Activated CD8-positive, alpha-beta memory T cell treated with anti-CD3 and anti-CD28 coated beads, Interleukin-2, amount 10 ng/mL, durations not matched to agents 7 days and 5 days (primary cell): Measurements from ENCODE around the gene NUDT14. TPM values are rescaled to one million over a fixed set of nuclear protein-coding genes. Genes with fewer than 3 reads are reported as not detected.

ENCODE experiments used
- ATAC-seq: fragments of 150-1000 bp; cut with Tn5 transposase; one replicate; pipeline ENCODE4 v1.10.0; 2021; ENCODE audit warnings: moderate library complexity
- CTCF ChIA-PET: fragments of 350-600 bp; sonication (Branson Sonifier 250); formaldehyde crosslinking; loops from one replicate; lab custom pipeline; 2021; ENCODE audit warnings: antibody characterized with exemption; lab: Charles Lee
- DNase-seq: peaks from one replicate; pipeline ENCODE4 v3.0.0-alpha.2; 2020
- H3K27ac Mint-ChIP-seq: one replicate; pipeline ENCODE4 v1.8.0; 2021; ENCODE audit warnings: mild to moderate bottlenecking, mixed read lengths
- H3K27me3 Mint-ChIP-seq: one replicate; pipeline ENCODE4 v1.8.0; 2021; ENCODE audit warnings: mixed read lengths
- H3K36me3 Mint-ChIP-seq: one replicate; pipeline ENCODE4 v1.8.0; 2021; ENCODE audit warnings: mild to moderate bottlenecking, mixed read lengths
- H3K4me1 Mint-ChIP-seq: one replicate; pipeline ENCODE4 v1.8.0; 2021; ENCODE audit warnings: mixed read lengths
- H3K4me3 Mint-ChIP-seq: one replicate; pipeline ENCODE4 v1.8.0; 2021; ENCODE audit warnings: mild to moderate bottlenecking, moderate library complexity, mixed read lengths
- H3K9me3 Mint-ChIP-seq: one replicate; pipeline ENCODE4 v1.8.0; 2022; ENCODE audit warnings: low read depth, mixed read lengths
- microRNA-seq: library from miRNA; unstranded; fragments of <30 nt; microRNA quantifications from one replicate; pipeline ENCODE4 v1.2.0, GENCODE V29; 2022
- total RNA-seq, 2 experiments: library from RNA; stranded (reverse); gene quantifications; one replicate each; pipeline ENCODE4 v1.2.3, GENCODE V29; 2021

Gene NUDT14
- total RNA-seq, 2 experiments from 2014 or later, result 16.2 to 20.9 TPM

GRCh38 chr14:105126126-105126980 is 54.8 kb downstream of the NUDT14 start:
- no peaks in the 10 kb centered on the region for H3K36me3 Mint-ChIP-seq
- peaks cover 8% of the 10 kb centered on the region for H3K9me3 Mint-ChIP-seq
- no peak overlapping the region for H3K27ac Mint-ChIP-seq
- DNase-seq (peak; percentile 36), ATAC-seq (no peak)
- H3K4me1 Mint-ChIP-seq, result peaks cover 3% of the 10 kb centered on the region
- peaks cover 29% of the 10 kb centered on the region for H3K27me3 Mint-ChIP-seq
- no peak overlapping the region for H3K4me3 Mint-ChIP-seq
- CTCF ChIA-PET, result interaction anchor here (0.6 to 1.0 kb wide), 2 partner anchors 25 to 1290 kb away, joined by 3 to 4 read pairs; no protein-coding TSS in a partner anchor

GRCh38 chr14:105124823-105125222 is 56.3 kb downstream of the NUDT14 start:
- H3K9me3 Mint-ChIP-seq, result peaks cover 12% of the 10 kb centered on the region
- H3K4me3 Mint-ChIP-seq, result no peak overlapping the region
- no peak for DNase-seq
- H3K27ac Mint-ChIP-seq, result no peak overlapping the region
- ATAC-seq, result no peak
- CTCF ChIA-PET, result interaction anchor here (0.8 kb wide), 1 partner anchor 1706 kb away, joined by 3 read pairs; no protein-coding TSS in a partner anchor
- peaks cover 3% of the 10 kb centered on the region for H3K4me1 Mint-ChIP-seq
- H3K27me3 Mint-ChIP-seq, result peaks cover 29% of the 10 kb centered on the region
- no peaks in the 10 kb centered on the region for H3K36me3 Mint-ChIP-seq

- H3K36me3 Mint-ChIP-seq, result no peaks in the 10 kb centered on the region
- H3K9me3 Mint-ChIP-seq, result peaks cover 12% of the 10 kb centered on the region
- H3K4me3 Mint-ChIP-seq, result no peak overlapping the region
- H3K27ac Mint-ChIP-seq, result no peak overlapping the region
- H3K4me1 Mint-ChIP-seq, result peaks cover 3% of the 10 kb centered on the region
- DNase-seq (peak; percentile 33), ATAC-seq (no peak)
- peaks cover 27% of the 10 kb centered on the region for H3K27me3 Mint-ChIP-seq
- CTCF ChIA-PET, result interaction anchor here (0.8 kb wide), 1 partner anchor 1706 kb away, joined by 3 read pairs; no protein-coding TSS in a partner anchor
Observed at GRCh38 chr14:105123981-105124765, 56.9 kb downstream of the NUDT14 start.

- peaks cover 27% of the 10 kb centered on the region for H3K27me3 Mint-ChIP-seq
- CTCF ChIA-PET, result no interaction called here
Observed at GRCh38 chr14:105123064-105123665, 57.9 kb downstream of the NUDT14 start.

More at GRCh38 chr14:105123064-105123665, 57.9 kb downstream of the NUDT14 start:
- H3K9me3 Mint-ChIP-seq, result peaks cover 12% of the 10 kb centered on the region
- H3K36me3 Mint-ChIP-seq, result no peaks in the 10 kb centered on the region
- peaks cover 3% of the 10 kb centered on the region for H3K4me1 Mint-ChIP-seq
- H3K27ac Mint-ChIP-seq, result no peak overlapping the region
- DNase-seq, result peak; percentile 23
- no peak for ATAC-seq
- H3K4me3 Mint-ChIP-seq, result no peak overlapping the region

Small RNA genes lying within 50 kb of the gene (microRNA-seq; reads per million reads assigned to microRNA genes)
- gene MIR6765, result not detected

Other genes starting within 250 kb of the NUDT14 start
- not detected for gene AHNAK2, start 202.9 kb downstream of the NUDT14 start, total RNA-seq
- gene CLBA1, start 195.5 kb downstream of the NUDT14 start, total RNA-seq, result under 1 TPM; 0.56 to 0.67 TPM
- gene CDCA4, start 160.2 kb downstream of the NUDT14 start, total RNA-seq, result 10 to 100 TPM; 70.8 to 77.8 TPM
- gene GPR132, start 115.9 kb downstream of the NUDT14 start, total RNA-seq, result 10 to 100 TPM; 47.4 to 49.4 TPM
- gene JAG2, start 12.5 kb downstream of the NUDT14 start, total RNA-seq, result 1 to 10 TPM in 1 of 2 experiments, under 1 TPM in 1; 0.76 to 3.2 TPM
- gene BTBD6, start 67.2 kb upstream of the NUDT14 start, total RNA-seq, result 10 to 100 TPM; 47.1 to 49.0 TPM
- gene BRF1, start 119.7 kb upstream of the NUDT14 start, total RNA-seq, result 10 to 100 TPM; 32.2 to 51.8 TPM
- gene PACS2, start 133.4 kb upstream of the NUDT14 start, total RNA-seq, result 10 to 100 TPM; 27.8 to 40.2 TPM
- 1 to 10 TPM; 3.4 to 3.7 TPM for gene TEX22, start 217.2 kb upstream of the NUDT14 start, total RNA-seq
- 100 to 1,000 TPM; 134 to 141 TPM for gene MTA1, start 238.5 kb upstream of the NUDT14 start, total RNA-seq